ENCODE measurements around the gene RASA3.

RASA3 gene

DNA sequence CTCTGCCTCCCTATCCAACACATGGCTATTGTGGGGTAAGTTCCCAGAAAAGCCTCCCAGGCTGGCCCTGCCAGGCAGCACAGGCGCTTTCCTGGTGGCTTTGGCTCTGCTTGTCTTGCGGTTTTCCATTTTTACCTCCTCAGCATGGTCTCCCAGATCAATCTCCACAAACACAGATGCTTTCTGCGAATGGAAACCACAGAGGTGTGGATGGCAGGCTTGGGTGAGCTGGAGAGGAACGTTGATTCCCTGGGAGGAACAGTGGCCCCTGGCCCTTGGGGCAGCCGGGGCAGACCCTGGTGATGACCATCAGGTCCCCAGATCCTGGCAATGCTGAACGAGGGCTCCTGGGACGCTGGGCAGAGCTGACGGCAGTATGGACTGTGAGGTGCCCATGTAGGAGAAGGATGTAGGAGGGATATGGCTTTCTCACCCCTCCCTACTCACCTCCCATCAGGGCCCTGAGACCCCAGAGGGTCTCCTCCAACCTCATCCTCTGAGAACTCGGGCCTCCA lies 165.2 kb downstream of the RASA3 start:
- TF ChIP-seq, protein P1, sequence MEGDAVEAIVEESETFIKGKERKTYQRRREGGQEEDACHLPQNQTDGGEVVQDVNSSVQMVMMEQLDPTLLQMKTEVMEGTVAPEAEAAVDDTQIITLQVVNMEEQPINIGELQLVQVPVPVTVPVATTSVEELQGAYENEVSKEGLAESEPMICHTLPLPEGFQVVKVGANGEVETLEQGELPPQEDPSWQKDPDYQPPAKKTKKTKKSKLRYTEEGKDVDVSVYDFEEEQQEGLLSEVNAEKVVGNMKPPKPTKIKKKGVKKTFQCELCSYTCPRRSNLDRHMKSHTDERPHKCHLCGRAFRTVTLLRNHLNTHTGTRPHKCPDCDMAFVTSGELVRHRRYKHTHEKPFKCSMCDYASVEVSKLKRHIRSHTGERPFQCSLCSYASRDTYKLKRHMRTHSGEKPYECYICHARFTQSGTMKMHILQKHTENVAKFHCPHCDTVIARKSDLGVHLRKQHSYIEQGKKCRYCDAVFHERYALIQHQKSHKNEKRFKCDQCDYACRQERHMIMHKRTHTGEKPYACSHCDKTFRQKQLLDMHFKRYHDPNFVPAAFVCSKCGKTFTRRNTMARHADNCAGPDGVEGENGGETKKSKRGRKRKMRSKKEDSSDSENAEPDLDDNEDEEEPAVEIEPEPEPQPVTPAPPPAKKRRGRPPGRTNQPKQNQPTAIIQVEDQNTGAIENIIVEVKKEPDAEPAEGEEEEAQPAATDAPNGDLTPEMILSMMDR (IDR thresholded peaks at IDR 0.05; ENCODE audit: low read depth, low read length, missing control alignments): no peak
- no peak overlapping the region for H3K4me3 ChIP-seq (ENCODE audit: low read depth, low read length)
- in situ Hi-C loops (cut with HindIII; ENCODE audit: low pct_ligation_motif_present, low sequenced_read_pairs): no loop called here
- DNase-seq: no peak
- H3K27me3 ChIP-seq (replicated peaks): no peaks in the 10 kb centered on the region
- no peak overlapping the region for H3K27ac ChIP-seq
- peaks cover 29% of the 10 kb centered on the region for H3K36me3 ChIP-seq (replicated peaks)

DNA sequence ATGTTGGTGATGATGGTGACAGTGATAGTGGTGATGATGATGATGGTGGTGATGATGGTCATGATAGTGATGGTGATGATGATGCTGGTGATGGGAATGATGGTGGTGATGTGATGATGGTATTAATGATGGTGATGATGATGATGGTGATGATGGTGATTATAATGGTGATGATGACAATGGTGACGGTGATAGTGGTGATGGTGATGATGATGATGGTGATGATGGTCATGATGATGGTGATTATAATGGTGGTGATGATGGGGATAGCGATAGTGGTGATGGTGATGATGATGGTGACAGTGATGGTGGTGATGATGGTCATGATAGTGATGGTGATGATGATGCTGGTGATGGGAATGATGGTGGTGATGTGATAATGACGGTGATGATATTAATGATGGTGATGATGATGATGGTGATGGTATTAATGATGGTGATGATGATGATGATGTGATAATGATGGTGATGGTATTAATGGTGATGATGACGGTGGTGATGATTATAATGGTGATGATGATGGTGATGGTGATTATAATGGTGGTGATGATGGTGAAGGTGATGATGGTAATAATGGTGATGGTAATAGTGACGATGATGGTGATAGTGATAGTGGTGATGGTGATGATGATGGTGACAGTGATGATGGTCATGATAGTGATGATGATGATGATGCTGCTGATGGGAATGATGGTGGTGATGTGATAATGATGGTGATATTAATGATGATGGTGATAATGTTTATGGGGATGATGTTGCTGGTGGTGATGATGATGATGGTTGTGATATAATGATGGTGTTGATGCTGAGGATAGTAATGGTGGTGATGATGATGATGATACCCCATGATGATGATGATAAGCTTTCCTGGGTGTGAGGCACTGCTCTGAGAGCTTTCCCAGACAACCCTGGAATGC lies 166.2 kb downstream of the RASA3 start:
- Histone ChIP-seq H3K4me3 (ENCODE audit: low read depth, low read length) (no peak overlapping the region), H3K27me3 (replicated peaks) (no peaks in the 10 kb centered on the region), H3K36me3 (replicated peaks) (peaks cover 20% of the 10 kb centered on the region), H3K27ac (no peak overlapping the region)
- in situ Hi-C loops (cut with HindIII; ENCODE audit: low pct_ligation_motif_present, low sequenced_read_pairs): no loop called here
- no peak for DNase-seq
- TF ChIP-seq, protein P1 (IDR thresholded peaks at IDR 0.05; ENCODE audit: low read depth, low read length, missing control alignments): no peak

DNA sequence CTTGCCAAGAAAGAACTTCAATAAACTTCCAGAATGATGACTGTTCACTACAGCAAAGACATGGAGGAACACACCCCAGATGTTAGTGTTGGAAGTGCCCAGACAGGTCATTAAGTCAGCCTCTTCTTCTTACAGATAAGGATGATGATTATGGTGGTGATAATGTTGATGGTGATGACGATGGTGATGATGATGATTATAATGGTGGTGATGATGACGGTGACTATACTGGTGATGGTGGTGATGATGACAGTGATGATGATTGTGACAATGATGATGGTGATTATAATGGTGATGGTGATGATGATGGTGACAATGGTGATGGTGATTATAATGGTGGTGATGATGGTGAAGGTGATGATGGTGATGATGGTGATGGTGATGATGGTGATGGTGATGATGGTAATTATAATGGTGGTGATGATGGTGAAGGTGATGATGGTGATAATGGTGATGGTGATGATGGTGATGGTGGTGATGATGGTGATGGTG lies 167.0 kb downstream of the RASA3 start:
- in situ Hi-C loops (cut with HindIII; ENCODE audit: low pct_ligation_motif_present, low sequenced_read_pairs): no loop called here
- Histone ChIP-seq H3K27me3 (replicated peaks) (no peaks in the 10 kb centered on the region), H3K36me3 (replicated peaks) (peaks cover 18% of the 10 kb centered on the region), H3K4me3 (ENCODE audit: low read depth, low read length) (no peak overlapping the region), H3K27ac (no peak overlapping the region)
- TF ChIP-seq, protein P1 (IDR thresholded peaks at IDR 0.05; ENCODE audit: low read depth, low read length, missing control alignments): no peak
- DNase-seq: no peak

DNA sequence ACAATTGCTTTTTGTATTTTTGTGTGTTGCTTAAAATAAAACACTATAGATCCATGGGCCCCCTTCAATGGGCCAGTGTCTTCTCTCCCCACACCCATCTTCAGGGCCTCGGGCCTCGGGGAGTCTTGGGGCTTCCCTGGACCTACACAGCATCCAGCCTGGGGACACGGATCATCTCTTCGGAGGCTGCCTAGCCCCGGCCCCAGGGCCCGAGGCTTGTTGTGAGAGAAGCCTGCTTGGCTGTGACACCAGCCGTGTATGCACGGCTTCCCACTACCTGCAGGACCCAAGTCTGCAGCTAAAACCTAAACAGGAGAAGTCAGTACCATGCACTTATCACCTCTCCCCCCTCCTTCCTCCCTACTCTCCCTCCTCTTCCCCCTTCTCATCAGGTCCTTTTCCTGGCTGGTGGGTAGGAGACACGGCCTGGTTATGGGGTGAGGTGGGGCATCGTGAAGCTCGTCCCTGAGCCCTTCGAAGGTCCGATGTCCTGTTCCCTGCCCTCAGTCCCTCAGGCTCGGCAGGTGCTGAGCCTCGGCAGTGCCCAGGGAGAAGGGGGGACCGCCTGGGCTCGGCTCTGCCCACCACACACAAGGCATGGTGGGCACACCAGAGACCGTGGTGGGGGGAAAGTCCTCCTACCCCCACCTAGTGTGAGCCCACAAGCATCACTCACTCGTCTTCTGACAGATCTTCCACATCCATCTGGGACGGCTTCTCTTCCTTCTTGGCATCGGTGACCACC lies 168.0 kb downstream of the RASA3 start:
- H3K36me3 ChIP-seq (replicated peaks): peaks cover 14% of the 10 kb centered on the region
- TF ChIP-seq, protein P1 (IDR thresholded peaks at IDR 0.05; ENCODE audit: low read depth, low read length, missing control alignments): no peak
- DNase-seq: no peak
- in situ Hi-C loops (cut with HindIII; ENCODE audit: low pct_ligation_motif_present, low sequenced_read_pairs): no loop called here
- no peaks in the 10 kb centered on the region for H3K27me3 ChIP-seq (replicated peaks)
- no peak overlapping the region for H3K27ac ChIP-seq
- H3K4me3 ChIP-seq (ENCODE audit: low read depth, low read length): no peak overlapping the region

GRCh38 chr13:113963376-113963775 lies 169.0 kb downstream of the RASA3 start:
- no peaks in the 10 kb centered on the region for H3K27me3 ChIP-seq (replicated peaks)
- in situ Hi-C loops (cut with HindIII; ENCODE audit: low pct_ligation_motif_present, low sequenced_read_pairs): no loop called here
- TF ChIP-seq, protein P1 (IDR thresholded peaks at IDR 0.05; ENCODE audit: low read depth, low read length, missing control alignments): no peak

More at GRCh38 chr13:113963376-113963775, 169.0 kb downstream of the RASA3 start:
- Histone ChIP-seq H3K4me3 (ENCODE audit: low read depth, low read length) (no peak overlapping the region), H3K27ac (no peak overlapping the region), H3K36me3 (replicated peaks) (peaks cover 12% of the 10 kb centered on the region)
- DNase-seq: no peak
